ENCODE measurements around the gene GTF3A.

Gene GTF3A

GRCh38 chr13:27449936-27450828, 25.8 kb downstream of the GTF3A start, which contains the start of gene MTIF3:
TSS of gene MTIF3 (minus strand) at chr13:27450564. CDS start at chr13:27440448, 10,116 bp downstream.
- peak; percentile 92 for DNase-seq

GRCh38 chr13:27450921-27451471, 26.6 kb downstream of the GTF3A start:
- no peak for DNase-seq

- DNase-seq = no peak
Measured at GRCh38 chr13:27455331-27455855, 31.0 kb downstream of the GTF3A start.

GRCh38 chr13:27461940-27462584, 37.6 kb downstream of the GTF3A start:
- DNase-seq = no peak

GRCh38 chr13:27463500-27463899, 39.1 kb downstream of the GTF3A start:
- no peak for DNase-seq

GRCh38 chr13:27465611-27466010, 41.2 kb downstream of the GTF3A start:
- DNase-seq = no peak

- DNase-seq = no peak
Measured at GRCh38 chr13:27466513-27466912, 42.1 kb downstream of the GTF3A start.

- no peak for DNase-seq
Measured at GRCh38 chr13:27470075-27470820, 45.8 kb downstream of the GTF3A start.

GRCh38 chr13:27472441-27472840, 48.0 kb downstream of the GTF3A start:
- DNase-seq = no peak

- DNase-seq = no peak
Measured at GRCh38 chr13:27472941-27473340, 48.5 kb downstream of the GTF3A start.

- DNase-seq = no peak
Measured at GRCh38 chr13:27474751-27475268, 50.4 kb downstream of the GTF3A start.

GRCh38 chr13:27476943-27477703, 52.7 kb downstream of the GTF3A start:
- DNase-seq = peak; percentile 32

GRCh38 chr13:27481766-27482165, 57.3 kb downstream of the GTF3A start:
- no peak for DNase-seq

- DNase-seq = no peak
Measured at GRCh38 chr13:27482983-27483382, 58.6 kb downstream of the GTF3A start.

- no peak for DNase-seq
Measured at GRCh38 chr13:27483421-27483820, 59.0 kb downstream of the GTF3A start.
